HG03460 (cell line): ENCODE results near the gene RAB35.

Source experiments
- ATAC-seq: cut with Tn5 transposase; IDR thresholded peaks from one replicate; pipeline ENCODE4 v1.9.1; 2021; ENCODE audit not compliant: unreplicated experiment

RAB35 gene

DNA sequence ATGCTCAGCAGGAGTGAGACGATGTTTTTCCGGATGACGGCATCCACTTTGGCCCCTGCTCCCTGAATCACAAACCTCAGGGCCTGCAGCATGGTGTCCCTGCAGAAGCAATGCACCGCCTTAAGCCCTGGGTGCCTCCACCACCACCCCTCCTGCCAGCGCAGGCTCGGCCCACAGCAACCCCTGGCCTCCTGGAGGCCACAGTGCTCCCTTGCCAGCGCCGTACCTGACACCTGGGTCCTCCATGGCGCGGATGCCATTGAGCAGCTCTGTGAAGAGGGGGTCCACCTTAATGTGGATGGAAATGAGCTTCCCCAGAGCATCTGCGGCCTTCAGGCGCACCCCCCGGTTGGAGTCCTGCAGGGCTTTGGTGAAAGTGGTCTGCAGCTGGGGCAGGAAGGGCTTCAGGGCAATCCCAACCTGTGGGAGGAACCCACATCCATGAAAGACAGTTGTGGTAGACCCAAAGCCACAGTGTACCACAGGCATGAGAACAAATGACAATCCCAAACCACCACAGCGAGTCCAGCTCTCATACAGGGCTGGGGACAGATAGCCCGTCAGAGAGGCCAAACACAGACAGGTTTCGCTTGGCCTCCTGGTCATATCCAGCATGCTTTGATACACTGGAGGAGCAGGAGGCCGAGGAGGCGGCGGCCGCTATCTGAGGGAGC lies 17.9 kb upstream of the RAB35 start:
- no peak for ATAC-seq

DNA sequence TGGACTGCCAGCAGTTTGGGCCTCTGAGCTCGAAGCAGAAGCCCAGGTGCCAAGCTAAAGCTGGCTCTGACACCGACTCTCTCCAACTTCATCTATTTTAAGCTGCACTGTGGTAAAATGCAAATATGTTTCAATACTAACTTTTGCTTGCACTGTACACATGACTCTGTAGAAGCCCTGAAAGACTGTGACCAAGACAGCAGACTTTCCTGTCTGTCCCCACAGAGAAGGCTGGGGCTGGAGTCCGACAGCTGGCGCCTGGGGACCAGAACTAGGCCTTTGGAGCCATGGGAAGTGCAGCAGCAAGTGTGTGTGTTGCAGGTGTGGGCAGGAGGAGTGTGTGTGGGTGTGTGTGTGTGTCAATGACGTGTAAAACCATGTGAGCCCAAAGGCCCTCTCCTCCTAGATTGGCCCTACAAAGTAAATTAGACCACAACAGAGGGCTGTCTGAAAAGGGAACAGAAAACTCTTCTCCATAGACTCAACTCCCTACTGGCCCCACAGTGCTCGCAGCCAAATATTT lies 16.4 kb upstream of the RAB35 start:
- ATAC-seq, result peak; percentile 94

DNA sequence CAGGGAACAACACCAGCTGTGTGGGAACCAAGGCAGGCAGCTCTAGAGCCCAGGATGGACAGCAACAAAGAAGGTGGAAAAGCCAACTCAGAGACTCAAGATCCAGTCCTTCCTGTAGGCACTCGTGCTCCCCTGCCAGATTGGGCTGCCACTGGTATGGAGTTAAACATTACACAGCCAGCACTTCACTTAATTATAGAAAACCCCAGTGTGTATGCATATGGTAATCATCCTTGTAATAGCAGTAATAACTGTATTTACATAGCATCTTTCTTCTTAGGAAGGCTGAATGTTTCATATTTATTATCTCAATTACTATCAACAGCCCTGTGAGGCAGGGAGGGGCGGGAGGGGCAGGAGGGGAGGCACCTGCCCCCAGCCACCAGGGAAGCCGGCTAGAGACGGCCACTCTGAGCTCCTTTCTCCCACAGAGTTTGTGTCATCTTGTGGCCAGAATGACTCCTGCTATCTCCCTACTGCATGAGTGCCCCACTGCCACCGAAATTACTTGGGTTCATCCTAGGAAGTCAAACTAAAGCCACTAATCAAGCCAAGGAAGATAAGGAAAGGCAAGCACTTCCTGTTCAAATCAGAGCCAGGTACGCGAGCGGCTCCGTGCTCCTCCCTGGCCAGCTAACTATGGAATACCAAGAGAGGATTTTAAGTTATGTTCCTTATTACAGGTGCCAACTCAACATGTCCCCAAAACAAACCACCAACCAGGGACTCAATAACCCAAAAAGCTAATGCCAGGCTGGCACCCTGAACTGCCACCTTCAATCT lies 15.7 kb upstream of the RAB35 start:
- no peak for ATAC-seq

DNA sequence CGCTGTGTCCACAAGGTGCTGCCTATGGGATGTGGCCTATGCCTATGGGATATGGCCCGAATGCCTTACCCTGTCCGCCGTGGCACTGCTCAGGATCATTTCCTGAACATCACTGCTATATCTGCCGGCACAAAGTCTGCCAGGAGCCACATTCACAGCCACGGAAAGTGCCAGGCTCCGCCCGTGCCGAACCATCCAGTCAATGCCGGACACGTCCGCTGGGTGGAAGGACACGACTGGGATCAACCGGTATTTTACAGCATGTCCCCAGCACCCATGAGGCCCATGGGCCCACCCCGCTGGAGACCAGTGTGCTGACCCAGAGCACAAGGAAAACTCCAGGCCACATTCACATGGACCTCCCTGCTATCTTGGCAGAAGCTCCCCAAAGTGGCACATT lies 14.6 kb upstream of the RAB35 start:
- no peak for ATAC-seq

DNA sequence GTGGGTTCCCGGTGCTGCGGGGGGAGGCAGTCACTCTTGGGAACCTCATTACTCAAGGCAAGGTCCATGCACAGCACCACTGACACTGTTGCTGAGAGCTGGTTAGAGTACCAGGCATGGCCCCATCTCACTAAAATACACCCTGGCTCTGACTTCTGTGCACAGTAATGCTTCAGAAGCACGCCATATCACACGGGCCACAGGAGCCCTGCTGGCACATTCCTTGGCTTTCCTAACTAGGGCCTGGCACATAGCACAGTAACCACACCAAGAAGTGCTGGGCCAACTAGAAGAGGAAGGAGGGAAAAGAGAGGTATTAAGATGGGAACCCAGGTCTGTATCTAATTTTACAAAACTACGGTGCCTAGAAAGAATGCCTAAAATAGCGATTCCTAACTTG lies 13.5 kb upstream of the RAB35 start:
- no peak for ATAC-seq

DNA sequence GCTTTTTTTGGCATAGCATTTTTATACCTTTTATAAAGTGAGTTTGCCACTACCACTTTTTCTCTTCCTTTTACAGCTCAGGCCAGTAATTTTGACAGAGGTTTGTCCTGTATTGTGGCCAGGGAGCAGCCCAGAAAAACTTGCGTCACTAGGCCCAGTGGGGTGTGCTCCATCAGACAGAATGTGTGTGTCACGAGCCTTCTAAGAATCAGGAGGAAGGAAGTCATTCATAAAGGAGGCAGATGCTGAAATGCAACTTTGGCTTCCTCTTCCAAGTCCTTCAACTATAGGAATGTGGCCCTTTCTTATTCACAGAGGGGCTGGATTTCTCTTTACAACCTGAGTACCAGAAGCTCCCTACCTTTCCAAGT lies 10.1 kb upstream of the RAB35 start:
- no peak for ATAC-seq

DNA sequence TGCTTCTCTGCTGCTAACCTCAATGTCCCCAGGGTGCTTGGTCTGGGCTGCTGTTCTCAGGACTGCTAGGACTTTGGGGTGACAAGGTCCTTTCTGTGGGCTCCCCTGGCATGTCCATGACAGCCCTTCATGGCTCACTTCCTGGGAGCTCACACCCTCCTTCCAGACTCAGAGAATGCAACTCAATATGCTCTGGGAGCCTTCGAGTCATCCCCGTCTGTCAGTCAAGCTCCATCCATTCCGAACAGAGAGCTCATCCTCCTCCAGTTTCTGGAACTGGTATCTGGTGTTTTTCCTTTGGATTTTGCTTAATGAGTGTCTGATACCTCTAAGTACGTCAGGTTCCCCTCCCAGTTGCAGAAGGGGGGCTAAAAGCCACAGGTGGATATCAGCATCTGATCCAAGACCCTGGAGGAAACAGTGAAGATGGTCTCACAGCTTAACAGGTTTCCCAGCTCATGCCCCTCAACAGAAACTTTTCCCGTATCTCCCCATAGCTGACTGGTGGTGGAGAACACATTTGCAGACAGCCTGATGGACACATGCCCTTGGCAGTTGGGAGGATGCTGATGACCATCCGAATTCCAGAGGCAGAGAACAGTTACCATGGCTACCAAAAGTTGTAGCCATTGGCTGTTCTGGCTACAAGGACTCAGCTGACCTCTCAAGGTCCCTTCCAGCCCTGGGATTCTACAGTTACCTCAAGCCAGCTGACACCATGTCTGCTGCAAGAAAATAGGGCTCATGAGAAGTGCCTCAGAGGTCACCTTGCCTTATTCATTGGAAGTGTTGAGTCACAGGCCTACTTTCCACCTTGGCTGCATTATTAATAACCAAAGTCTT lies 9.5 kb upstream of the RAB35 start:
- no peak for ATAC-seq

DNA sequence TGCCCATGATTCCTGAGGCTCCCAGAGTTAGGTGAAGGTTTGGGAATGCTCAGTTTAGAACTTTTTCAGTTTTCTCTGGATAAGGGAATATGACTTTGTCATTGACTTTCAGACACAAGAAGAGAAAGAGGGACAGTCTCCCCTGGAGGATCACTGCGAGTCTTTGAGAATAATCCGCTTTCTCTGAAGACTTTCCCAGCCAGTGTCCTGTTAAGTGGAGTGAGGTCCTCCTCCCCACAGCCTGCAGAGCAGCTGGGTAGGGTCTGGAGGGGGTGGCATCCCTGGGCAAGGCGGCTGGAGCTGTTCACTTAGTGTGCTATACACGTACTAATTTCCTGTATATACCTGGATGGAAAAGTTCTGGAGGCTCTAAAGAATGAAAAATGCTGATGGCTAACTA lies 8.5 kb upstream of the RAB35 start:
- no peak for ATAC-seq

DNA sequence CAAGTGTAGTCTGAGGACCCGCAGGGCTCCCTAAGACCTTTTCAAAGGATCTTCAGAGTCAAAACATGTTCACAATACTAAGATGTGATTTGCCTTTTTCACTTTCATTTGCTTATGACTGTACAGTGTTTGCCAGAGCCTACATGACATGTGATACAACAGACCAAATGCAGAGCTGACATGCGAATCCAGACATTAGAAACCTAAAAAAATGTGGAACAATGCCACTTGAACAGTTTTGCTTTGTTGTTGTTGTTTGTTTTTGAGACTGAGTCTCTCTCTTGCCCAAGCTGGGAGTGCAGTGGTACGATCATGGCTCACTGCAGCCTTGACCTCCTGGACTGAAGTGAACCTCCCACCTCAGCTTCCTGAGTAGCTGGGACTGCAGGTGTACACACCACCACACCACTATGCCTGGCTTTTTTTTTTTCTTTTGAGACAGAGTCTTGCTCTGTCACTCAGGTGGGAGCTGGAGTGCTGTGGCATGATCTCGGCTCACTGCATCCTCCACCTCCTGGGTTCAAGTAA lies 5.3 kb upstream of the RAB35 start:
- peak; percentile 25 for ATAC-seq

DNA sequence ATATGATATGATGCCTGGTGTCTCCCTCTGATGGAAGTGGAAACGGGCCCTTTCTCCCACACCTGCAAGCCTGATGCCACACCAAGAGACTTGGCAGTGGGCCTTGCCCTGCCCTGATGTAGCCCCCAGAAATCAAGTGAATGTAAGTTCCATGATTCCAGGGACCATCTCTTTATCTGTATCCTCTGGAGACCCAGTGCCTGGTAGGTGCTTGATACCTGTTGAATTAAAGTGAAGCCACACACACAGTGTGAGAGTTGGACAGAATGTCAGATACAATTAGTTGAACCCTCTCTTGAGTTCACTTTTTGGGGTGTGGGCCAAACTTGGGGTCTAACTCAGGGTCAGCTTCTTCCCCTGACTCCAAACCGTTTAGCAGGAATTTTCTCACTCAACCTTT lies 4.8 kb upstream of the RAB35 start:
- no peak for ATAC-seq

DNA sequence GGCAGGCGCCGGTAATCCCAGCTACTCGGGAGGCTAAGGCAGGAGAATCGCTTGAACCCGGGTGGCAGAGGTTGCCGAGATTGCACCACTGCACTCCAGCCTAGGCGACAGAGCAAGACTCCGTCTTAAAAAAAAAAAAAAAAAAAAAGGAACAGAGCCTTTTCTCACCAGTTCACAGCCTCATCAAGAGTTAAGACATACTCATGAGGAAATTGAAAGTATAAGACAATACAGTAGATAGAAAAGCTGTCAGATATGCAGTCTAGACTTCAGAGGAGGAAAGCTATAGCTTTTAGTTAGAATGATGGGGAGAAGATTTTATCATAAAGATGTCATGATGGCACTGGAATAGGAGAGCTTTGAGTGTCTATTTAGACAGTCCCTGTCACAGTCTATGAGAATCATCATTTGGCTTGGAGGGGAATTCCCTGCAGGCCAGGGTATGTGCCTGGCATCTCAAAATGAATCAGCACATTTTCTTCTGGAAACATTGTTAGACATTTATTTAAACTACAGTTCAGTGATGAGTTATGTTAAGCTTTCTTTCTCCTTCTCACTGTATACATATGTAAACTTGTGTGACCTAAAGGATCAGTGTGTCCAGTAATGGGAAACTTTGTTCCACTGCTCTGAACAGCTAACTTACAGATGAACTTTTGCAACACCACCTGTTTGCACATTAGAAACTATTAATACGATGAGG lies 2.9 kb upstream of the RAB35 start:
- ATAC-seq, result peak; percentile 20

DNA sequence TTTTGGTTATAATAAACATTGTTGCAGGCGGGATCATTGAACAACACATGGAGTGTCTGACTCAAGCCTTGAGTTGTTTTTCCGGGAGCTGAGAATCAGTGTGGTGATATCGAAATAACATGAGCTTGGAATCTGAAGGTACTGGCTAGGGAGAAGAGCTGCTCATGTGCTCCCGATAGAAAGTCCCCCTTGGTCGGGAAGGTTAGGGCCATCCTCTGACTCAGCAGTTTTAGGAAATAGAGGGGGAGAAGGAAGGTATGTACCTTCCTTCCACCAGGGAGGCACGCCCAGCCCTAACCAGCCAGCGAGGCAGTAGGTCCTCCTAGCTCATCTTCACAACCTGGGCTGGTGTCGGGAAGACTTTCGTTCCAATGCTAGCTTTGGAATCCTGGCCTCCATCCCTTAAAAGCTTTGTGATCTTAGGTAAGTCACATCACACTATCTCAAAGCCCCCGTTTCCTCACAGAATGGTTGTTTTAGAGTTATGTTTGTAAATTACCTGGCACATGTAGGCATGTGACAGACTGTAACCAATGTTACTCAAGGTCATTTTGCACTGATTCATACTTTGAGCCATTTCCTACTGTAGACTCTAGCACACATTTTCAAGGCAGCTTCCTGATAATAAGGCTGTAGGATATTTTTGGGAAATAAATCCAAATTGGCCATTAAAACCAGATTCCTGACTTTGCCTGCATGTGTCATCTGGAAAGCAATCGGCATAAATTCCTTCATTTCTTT lies 1.9 kb upstream of the RAB35 start:
- no peak for ATAC-seq

DNA sequence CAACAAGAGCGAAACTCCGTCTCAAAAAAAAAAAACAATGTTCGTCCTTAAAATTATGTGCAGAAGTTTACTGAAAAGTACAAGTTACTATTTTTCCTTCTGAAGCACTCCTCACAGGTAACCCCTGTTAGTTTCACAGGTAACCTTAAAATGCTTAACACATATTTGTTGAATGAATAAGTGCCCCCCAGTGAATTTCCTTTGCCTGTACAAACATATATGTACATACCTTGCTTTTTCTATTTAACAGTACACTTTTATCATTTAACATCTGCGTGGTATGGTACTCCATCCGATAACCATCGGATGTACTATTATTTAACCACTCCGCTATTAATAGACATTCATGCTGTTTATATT lies 1.4 kb upstream of the RAB35 start:
- ATAC-seq, result no peak

DNA sequence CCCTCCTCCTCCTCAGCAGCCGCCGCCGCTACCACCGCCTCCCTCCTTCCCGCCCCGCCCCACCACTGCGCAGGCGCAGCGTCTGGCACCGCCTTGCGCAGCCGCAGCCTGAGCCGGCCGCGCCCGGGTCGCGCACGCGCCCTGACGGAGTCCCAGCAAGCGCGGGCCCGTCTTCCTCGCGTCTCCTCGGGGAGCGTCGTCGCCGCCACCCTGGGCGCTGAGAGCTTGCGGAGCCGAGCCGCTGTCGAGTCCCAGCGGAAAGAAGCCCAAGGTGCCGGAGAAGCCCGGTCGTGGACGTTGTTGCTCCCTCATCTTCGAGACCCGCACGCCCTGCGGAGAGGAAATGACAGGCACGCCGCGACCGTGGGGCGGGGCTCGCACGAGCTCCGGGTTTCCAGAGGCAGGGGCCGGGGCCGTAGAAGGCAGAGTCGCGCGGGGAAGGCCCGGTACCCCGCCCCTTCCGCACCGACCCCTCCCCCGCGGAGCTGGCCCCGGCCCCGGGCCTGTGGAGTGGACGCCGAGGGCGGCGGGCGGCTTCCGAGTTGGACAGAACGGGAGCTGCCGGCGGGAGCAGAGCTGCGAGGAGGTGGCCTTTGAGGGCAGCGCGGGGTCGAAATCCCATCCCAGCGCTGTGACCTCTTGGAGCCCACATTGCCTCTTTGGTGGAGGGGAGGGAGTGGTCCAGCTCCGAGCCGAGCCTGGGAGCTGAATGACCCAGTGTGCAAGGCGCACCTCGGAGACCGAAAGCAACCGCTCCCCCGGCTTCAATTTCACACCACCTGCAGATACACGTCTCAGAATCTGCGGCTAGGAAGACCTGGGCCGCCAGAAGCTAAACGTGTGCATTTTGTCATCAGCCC lies 469 bp upstream of the RAB35 start:
- peak; percentile 36 for ATAC-seq

DNA sequence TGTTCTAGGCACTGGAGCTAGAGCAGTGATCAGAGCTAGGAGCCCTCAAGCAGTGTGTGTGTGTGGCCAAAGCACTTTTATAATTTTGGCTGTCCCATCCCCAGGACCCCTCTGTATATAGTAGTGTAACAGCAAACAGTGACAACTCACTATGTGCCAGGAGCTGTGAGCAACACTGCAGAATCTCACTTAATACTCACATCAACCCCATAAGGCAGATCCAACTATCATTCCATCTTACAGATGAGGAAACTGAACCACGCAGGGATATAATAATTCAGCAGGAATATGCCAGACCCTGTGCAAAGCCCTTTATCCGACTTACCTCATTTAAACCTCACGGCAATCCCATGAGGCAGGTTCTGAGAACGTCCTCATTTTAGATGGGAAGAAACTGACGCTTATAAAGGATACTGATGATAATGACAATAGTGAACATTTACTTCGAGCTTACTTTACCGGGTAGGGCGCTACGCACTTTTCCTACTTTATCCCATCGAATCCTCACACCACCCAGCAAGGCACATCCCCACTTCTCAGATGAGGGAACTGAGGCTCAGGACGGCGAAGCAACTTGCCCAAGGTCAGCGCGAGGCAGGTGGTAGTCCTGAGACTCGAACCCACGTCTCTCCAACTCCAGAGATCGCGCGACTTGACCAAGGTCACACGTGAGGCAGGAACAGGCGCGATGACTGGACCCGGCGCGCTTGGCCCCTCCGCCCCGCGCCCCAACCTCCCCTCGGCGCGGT lies 687 bp downstream of the RAB35 start:
- peak; percentile 3 for ATAC-seq

DNA sequence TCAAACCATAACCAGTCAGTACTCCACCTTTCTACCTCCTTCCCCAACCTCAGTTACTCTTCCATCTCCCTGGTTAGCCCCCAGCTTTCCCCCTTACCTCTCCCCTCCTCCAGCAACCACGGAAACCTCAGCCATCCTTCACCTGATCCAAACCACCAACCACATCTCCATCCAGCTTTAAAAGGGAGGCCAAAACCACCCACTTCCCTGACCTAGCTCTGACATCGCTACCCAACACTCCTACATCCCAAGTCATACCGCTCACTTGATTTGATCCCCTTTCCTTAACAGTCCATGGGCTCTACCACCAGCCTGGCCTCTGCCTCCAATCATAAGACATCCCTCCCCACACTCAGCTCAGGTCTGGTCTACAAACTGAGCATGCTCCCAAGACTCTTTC lies 1.5 kb downstream of the RAB35 start:
- no peak for ATAC-seq

DNA sequence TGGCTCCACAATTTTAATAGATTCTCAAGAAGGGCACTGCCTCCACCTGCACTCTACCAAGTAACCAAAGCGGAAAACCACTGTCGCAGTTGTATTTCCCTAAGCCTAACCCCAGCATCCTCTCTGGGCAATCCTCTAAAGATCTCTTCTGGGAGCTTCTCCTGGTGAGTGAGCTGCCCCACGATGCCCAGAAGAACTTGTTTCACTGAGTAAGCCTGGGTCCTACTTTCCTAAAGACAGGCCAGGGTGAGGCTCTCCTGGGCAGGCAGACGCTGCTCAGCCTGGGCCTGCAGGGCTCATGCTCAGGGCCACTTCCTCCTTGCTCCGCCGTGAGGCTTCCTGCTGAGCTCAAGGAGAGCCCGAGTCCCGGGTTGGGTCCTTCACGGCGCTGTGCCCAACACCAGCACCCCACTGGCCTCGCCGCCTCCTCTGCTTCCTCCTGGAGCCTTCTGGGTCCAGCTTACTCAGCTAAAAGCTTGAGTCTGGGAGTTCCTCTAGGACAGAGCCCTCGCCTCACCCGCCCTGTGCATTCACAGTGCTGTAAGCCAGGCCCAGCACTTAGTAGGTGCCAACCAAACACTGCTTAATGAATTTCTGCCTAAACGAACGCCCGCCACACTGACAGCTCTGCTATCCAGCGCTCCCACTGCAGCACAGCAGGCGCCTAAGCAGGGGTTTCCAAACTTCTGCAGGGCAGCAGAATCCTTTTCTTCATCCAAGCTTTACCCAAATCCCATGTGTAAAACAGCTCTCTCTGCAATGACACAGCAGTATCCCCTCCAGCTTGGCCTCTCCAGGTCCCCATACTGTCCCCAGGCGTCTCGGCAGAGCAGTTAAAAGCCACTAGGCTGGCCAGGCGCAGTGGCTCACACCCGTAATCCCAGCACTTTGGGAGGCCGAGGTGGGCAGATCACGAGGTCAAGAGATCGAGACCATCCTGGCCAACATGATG lies 5.7 kb downstream of the RAB35 start:
- ATAC-seq, result peak; percentile 60
